ENCODE measurements around the gene CRIP1.

The CRIP1 gene

GRCh38 chr14:105481886-105482457 lies 4.7 kb upstream of the CRIP1 start:
- H3K4me3 ChIP-seq (ENCODE audit: low read depth, low read length) = peak overlapping the region; percentile 54
- no peaks in the 10 kb centered on the region for H3K79me2 ChIP-seq
- peak overlapping the region; percentile 6 for H2AFZ ChIP-seq
- no peaks in the 10 kb centered on the region for H3K36me3 ChIP-seq (ENCODE audit: control insufficient read depth, insufficient read depth, low read length)
- peaks cover 25% of the 10 kb centered on the region for H3K4me1 ChIP-seq
- H3K27me3 ChIP-seq (ENCODE audit: control insufficient read depth, insufficient read depth, low read length) = peaks cover 3% of the 10 kb centered on the region
- peak overlapping the region; percentile 87 for H3K27ac ChIP-seq
- H3K9ac ChIP-seq = no peak overlapping the region
- H3K4me2 ChIP-seq (ENCODE audit: low read length) = peak overlapping the region; percentile 60
- no peaks in the 10 kb centered on the region for H3K9me3 ChIP-seq (ENCODE audit: control insufficient read depth, low read length)
- TF ChIP-seq CTCF (IDR thresholded peaks at IDR 0.05) = peak; percentile 45

GRCh38 chr14:105482486-105483110 lies 4.1 kb upstream of the CRIP1 start:
- H3K9ac ChIP-seq = no peak overlapping the region
- H3K4me1 ChIP-seq = peaks cover 25% of the 10 kb centered on the region
- TF ChIP-seq CTCF (IDR thresholded peaks at IDR 0.05) = no peak
- peak overlapping the region; percentile 60 for H3K4me2 ChIP-seq (ENCODE audit: low read length)
- H3K9me3 ChIP-seq (ENCODE audit: control insufficient read depth, low read length) = no peaks in the 10 kb centered on the region
- H2AFZ ChIP-seq = peak overlapping the region; percentile 6
- no peaks in the 10 kb centered on the region for H3K79me2 ChIP-seq
- no peak overlapping the region for H3K4me3 ChIP-seq (ENCODE audit: low read depth, low read length)
- no peaks in the 10 kb centered on the region for H3K36me3 ChIP-seq (ENCODE audit: control insufficient read depth, insufficient read depth, low read length)
- H3K27me3 ChIP-seq (ENCODE audit: control insufficient read depth, insufficient read depth, low read length) = peaks cover 6% of the 10 kb centered on the region
- peak overlapping the region; percentile 87 for H3K27ac ChIP-seq

GRCh38 chr14:105483300-105484068 lies 3.2 kb upstream of the CRIP1 start:
- no peak overlapping the region for H2AFZ ChIP-seq
- no peak overlapping the region for H3K4me2 ChIP-seq (ENCODE audit: low read length)
- H3K4me3 ChIP-seq (ENCODE audit: low read depth, low read length) = no peak overlapping the region
- H3K36me3 ChIP-seq (ENCODE audit: control insufficient read depth, insufficient read depth, low read length) = no peaks in the 10 kb centered on the region
- peaks cover 7% of the 10 kb centered on the region for H3K27me3 ChIP-seq (ENCODE audit: control insufficient read depth, insufficient read depth, low read length)
- H3K9me3 ChIP-seq (ENCODE audit: control insufficient read depth, low read length) = no peaks in the 10 kb centered on the region
- no peaks in the 10 kb centered on the region for H3K79me2 ChIP-seq
- H3K4me1 ChIP-seq = peaks cover 25% of the 10 kb centered on the region
- no peak for TF ChIP-seq CTCF (IDR thresholded peaks at IDR 0.05)
- H3K27ac ChIP-seq = peak overlapping the region; percentile 87
- H3K9ac ChIP-seq = no peak overlapping the region

GRCh38 chr14:105484069-105484996 lies 2.4 kb upstream of the CRIP1 start:
- peak overlapping the region; percentile 43 for H3K27ac ChIP-seq
- no peak overlapping the region for H3K4me3 ChIP-seq (ENCODE audit: low read depth, low read length)
- H3K79me2 ChIP-seq = no peaks in the 10 kb centered on the region
- no peaks in the 10 kb centered on the region for H3K9me3 ChIP-seq (ENCODE audit: control insufficient read depth, low read length)
- H3K4me1 ChIP-seq = peaks cover 28% of the 10 kb centered on the region
- H3K27me3 ChIP-seq (ENCODE audit: control insufficient read depth, insufficient read depth, low read length) = peaks cover 7% of the 10 kb centered on the region
- TF ChIP-seq CTCF (IDR thresholded peaks at IDR 0.05) = no peak
- no peak overlapping the region for H2AFZ ChIP-seq
- no peak overlapping the region for H3K4me2 ChIP-seq (ENCODE audit: low read length)
- no peaks in the 10 kb centered on the region for H3K36me3 ChIP-seq (ENCODE audit: control insufficient read depth, insufficient read depth, low read length)
- no peak overlapping the region for H3K9ac ChIP-seq
